Measurements from ENCODE around the gene NT5DC1.
"Not testable (repeated sequence)": the region's sequence is repeated elsewhere in the genome, so short reads cannot be mapped to it uniquely, and the experiment has no call there.

Gene NT5DC1

DNA sequence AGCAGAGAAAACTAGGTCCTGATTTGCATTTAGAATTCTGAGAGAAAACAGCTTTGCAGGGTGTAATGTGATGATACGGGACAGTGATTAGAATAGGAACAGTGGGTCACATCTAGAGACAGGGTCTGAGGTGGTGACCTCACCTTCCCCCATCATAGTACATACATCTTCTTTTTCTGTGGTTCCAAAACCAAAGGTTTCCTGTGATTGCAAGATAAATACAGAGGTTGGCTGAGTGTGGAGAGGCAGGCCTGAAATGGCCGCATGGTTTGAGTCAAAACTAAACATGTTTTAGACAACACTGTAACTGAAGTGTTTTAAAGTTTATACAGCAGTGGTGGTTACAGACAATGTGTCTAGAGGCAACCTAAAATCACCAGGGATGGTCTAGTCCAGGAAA is 10.4 kb upstream of the NT5DC1 start:
- DNase-seq (ENCODE audit: low read depth): no peak

GRCh38 chr6:116094041-116094440 is 6.6 kb upstream of the NT5DC1 start:
- no peak for DNase-seq (ENCODE audit: low read depth)

DNA sequence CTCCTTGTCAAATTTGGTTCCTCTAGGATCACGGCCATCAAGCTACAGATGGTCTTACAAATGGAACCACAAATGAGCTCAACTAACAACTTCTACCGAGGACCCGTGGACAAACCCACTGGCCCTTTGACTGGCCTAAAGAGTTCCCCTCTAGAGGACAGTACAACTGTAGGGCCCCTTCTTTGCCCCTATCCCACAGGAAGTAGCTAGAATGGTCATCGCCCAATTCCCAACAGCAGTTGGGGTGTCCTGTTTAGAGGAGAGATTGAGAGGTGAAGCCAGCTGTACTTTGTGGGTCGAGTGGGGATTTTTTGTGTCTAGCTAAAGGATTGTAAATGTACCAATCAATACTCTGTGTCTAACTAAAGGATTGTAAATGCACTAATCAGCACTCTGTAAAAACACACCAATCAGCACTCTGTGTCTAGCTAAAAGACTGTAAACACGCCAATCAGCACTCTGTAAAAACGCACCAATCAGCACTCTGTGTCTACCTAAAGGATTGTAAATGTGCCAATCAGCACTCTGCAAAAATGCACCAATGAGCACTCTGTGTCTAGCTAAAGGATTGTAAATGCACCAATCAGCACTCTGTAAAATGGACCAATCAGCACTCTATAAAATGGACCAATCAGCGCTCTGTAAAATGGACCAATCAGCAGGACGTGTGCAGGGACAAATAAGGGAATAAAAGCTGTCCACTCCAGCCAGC is 4.4 kb upstream of the NT5DC1 start:
- not testable (repeated sequence) for DNase-seq (ENCODE audit: low read depth)

GRCh38 chr6:116096979-116097816 is 3.5 kb upstream of the NT5DC1 start:
- DNase-seq (ENCODE audit: low read depth): no peak

- DNase-seq (ENCODE audit: low read depth): no peak
Observed at GRCh38 chr6:116099036-116099435, 1.6 kb upstream of the NT5DC1 start.

- no peak for DNase-seq (ENCODE audit: low read depth)
Observed at GRCh38 chr6:116101302-116101718, 657 bp downstream of the NT5DC1 start.

GRCh38 chr6:116101790-116102189 is 1.1 kb downstream of the NT5DC1 start:
- no peak for DNase-seq (ENCODE audit: low read depth)

- DNase-seq (ENCODE audit: low read depth): no peak
Observed at GRCh38 chr6:116102873-116103272, 2.2 kb downstream of the NT5DC1 start.

GRCh38 chr6:116104636-116105035 is 4.0 kb downstream of the NT5DC1 start:
- no peak for DNase-seq (ENCODE audit: low read depth)

DNA sequence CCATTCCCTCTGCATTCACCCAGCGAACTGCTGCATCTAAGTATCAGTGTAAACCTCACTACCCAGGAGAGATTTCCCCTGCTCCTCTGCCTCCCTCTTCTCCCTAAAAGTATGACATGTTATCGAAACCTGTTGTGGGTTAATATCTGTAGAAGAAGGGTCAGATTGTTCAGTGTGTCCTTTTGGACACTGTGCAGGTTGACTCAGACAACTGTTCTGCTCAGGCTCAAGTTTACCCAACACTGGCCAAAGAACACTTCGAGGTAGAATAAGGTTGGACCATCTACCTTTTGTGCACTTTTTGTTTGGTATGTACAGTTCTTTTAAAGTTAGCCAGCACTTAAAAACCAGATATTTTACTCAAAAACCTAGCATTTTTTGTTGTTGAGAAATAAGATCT is 4.6 kb downstream of the NT5DC1 start:
- no peak for DNase-seq (ENCODE audit: low read depth)

GRCh38 chr6:116106146-116106545 is 5.5 kb downstream of the NT5DC1 start:
- no peak for DNase-seq (ENCODE audit: low read depth)

- no peak for DNase-seq (ENCODE audit: low read depth)
Observed at GRCh38 chr6:116108836-116109235, 8.2 kb downstream of the NT5DC1 start.

GRCh38 chr6:116111552-116112528 is 11.2 kb downstream of the NT5DC1 start:
- DNase-seq (ENCODE audit: low read depth): no peak

DNA sequence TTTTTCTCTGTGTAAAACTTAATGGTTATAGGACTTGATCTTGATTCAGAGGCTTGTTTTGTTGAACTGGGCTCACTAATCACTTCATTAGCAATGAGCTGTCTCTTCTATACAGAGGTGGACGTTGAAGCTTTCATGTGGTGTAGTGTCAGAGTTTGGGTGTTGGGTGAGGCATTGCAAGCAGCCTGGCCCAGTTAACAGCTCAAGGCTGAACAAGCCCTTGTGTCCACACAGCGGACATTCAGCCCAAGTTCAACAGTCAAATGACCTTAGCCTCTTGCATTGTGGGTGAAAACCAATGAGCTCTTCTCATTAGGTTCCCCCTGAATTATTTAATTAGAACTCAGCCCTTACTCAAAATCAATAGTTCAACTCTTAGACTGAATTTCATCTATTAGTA is 12.7 kb downstream of the NT5DC1 start:
- DNase-seq (ENCODE audit: low read depth): no peak

GRCh38 chr6:116115781-116116180 is 15.1 kb downstream of the NT5DC1 start:
- DNase-seq (ENCODE audit: low read depth): no peak

- no peak for DNase-seq (ENCODE audit: low read depth)
Observed at GRCh38 chr6:116118608-116119007, 18.0 kb downstream of the NT5DC1 start.

- DNase-seq (ENCODE audit: low read depth): no peak
Observed at GRCh38 chr6:116120430-116120829, 19.8 kb downstream of the NT5DC1 start.

DNA sequence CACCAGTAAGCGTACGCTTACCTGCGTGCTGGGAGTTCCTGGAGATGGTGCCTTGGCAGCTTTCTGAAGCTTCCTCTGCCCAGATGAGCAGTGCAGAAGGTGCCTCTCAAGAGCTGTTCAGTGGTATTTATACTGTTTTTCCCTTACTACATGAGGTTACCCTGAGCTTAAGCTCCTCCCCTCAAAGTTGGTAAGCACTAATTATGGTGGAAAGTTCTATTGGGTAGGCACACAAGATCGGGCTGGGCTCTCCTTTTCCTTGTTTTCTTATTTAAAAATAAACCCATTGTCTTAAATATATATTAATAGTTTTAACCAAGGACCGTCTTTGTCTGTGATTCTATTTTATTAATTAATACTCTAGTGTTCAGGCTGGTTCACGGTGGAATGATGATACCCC is 25.4 kb downstream of the NT5DC1 start, which contains the start of gene COL10A1:
Gene COL10A1, minus strand, starts transcription at position 101 of the 400 bp plus-strand sequence. CDS start 640 bp downstream, outside the sequence.
- DNase-seq (ENCODE audit: low read depth): no peak

DNA sequence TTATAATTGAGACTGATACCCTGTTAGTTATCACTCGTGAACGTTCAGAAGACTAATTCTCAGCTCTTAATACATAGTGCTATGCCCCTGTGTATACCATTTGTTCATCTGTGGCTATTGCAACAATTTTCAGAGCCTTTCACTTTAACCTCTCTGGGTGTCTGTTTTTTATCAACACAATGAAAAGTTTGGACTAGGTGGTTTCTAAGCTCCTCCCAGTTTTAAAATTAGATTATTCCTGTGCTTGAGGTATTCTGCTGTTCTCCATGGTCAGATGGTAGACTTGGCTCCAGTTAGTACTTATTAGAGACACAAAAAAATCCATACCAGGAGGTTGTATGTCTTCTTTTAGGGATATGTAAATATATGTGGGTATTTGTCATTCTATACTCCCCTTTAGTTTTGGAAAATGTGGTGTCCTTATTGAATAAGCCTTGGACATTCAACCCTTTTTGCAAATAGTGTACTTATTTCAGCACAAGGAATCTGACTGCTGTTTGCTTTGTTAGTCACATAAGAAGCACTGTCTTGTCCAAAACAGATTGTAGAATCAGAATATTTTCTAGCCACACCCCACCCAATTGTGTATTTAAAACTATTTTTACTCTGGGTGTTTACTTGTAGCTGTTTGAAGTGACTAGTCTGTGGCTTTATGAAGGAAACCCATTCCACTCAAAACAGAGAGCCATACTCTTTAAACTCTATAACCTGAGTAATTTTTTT is 27.3 kb downstream of the NT5DC1 start:
- DNase-seq (ENCODE audit: low read depth): no peak

- DNase-seq (ENCODE audit: low read depth): no peak
Observed at GRCh38 chr6:116133453-116133852, 32.8 kb downstream of the NT5DC1 start.

GRCh38 chr6:116136373-116136772 is 35.7 kb downstream of the NT5DC1 start:
- no peak for DNase-seq (ENCODE audit: low read depth)
